Tibial artery (tissue), 4 donors: ENCODE measurements around the gene CSRNP3.

Experiments used
- DNase-seq, 2 donors: peaks; one replicate each; pipeline ENCODE4 v3.0.0-alpha.2; 2019
- H3K27ac ChIP-seq, 2 donors: fragments of 200-600 bp; sonication (generic) in 1 of 2; 1 replicate in 1 of 2; 2 replicates in 1 of 2; pipeline ENCODE4 v1.5.1; 2018 to 2019; ENCODE audit warnings: mild to moderate bottlenecking in 1 of 2
- H3K27me3 ChIP-seq, 2 donors: fragments of 200-600 bp; sonication (generic) in 1 of 2; one replicate each; pipeline versions ENCODE4 v1.5.1 to v1.6.0; 2016 to 2019
- H3K36me3 ChIP-seq, 3 donors: fragments of 200-600 bp; sonication (generic) in 2 of 3; one replicate each; pipeline ENCODE4 v1.5.1; 2016 to 2019; ENCODE audit warnings: mild to moderate bottlenecking in 2 of 3
- H3K4me1 ChIP-seq, 4 donors: fragments of 200-600 bp; sonication (generic) in 2 of 4; 1 replicate in 3 of 4; 2 replicates in 1 of 4; pipeline ENCODE4 v1.5.1; 2016 to 2019
- H3K4me3 ChIP-seq, 2 donors: fragments of 200-600 bp; sonication (generic) in 1 of 2; 1 replicate in 1 of 2; 2 replicates in 1 of 2; pipeline ENCODE4 v1.5.1; 2018 to 2019; ENCODE audit warnings: mild to moderate bottlenecking in 2 of 2
- H3K9me3 ChIP-seq, 3 donors: fragments of 200-600 bp; sonication (generic) in 1 of 3; one replicate each; pipeline ENCODE4 v1.5.1; 2016 to 2019
- intact Hi-C: fragments of 100-400 bp; cut with DNase I; formaldehyde crosslinking; loops from one replicate; pipeline ENCODE4 v1.15.0; 2023; ENCODE audit warnings: low total_unique reads
- TF ChIP-seq, protein P1 (sequence below), 2 experiments: fragments of 200-600 bp in 1 of 2; fragments of 450-650 bp in 1 of 2; IDR thresholded peaks; one replicate each; pipeline ENCODE4 v1.5.1; 2017 to 2019; ENCODE audit warnings: antibody characterized with exemption in 2 of 2, mild to moderate bottlenecking in 1 of 2, moderate library complexity in 1 of 2

The CSRNP3 gene

DNA sequence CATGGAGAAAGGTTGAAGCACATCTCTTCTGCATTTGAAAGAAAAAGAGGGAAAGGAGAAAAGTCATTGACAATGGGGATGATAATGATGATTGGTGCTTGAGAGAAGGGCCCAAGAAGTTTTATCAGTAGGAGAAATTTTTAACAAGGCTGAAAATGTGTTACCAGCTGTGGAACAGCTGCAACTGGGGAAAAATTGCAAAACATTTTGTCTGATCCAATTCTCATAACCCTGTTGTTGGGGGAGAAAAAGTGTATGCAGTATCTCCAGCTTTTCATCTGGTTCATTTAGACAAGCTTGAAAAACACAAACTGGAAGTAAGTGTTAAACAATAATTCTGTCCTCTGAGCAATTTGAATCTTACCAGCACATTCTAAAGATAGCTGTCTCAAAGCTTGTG is 92.7 kb downstream of the CSRNP3 start:
- Histone ChIP-seq H3K9me3 (no peaks in the 10 kb centered on the region), H3K27ac (no peak overlapping the region), H3K4me1 (no peaks in the 10 kb centered on the region), H3K36me3 (no peaks in the 10 kb centered on the region), H3K4me3 (no peak overlapping the region), H3K27me3 (no peaks in the 10 kb centered on the region)
- intact Hi-C loops = no loop called here
- TF ChIP-seq, protein P1, sequence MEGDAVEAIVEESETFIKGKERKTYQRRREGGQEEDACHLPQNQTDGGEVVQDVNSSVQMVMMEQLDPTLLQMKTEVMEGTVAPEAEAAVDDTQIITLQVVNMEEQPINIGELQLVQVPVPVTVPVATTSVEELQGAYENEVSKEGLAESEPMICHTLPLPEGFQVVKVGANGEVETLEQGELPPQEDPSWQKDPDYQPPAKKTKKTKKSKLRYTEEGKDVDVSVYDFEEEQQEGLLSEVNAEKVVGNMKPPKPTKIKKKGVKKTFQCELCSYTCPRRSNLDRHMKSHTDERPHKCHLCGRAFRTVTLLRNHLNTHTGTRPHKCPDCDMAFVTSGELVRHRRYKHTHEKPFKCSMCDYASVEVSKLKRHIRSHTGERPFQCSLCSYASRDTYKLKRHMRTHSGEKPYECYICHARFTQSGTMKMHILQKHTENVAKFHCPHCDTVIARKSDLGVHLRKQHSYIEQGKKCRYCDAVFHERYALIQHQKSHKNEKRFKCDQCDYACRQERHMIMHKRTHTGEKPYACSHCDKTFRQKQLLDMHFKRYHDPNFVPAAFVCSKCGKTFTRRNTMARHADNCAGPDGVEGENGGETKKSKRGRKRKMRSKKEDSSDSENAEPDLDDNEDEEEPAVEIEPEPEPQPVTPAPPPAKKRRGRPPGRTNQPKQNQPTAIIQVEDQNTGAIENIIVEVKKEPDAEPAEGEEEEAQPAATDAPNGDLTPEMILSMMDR (IDR thresholded peaks at IDR 0.05) = no peak
- no peak for DNase-seq

DNA sequence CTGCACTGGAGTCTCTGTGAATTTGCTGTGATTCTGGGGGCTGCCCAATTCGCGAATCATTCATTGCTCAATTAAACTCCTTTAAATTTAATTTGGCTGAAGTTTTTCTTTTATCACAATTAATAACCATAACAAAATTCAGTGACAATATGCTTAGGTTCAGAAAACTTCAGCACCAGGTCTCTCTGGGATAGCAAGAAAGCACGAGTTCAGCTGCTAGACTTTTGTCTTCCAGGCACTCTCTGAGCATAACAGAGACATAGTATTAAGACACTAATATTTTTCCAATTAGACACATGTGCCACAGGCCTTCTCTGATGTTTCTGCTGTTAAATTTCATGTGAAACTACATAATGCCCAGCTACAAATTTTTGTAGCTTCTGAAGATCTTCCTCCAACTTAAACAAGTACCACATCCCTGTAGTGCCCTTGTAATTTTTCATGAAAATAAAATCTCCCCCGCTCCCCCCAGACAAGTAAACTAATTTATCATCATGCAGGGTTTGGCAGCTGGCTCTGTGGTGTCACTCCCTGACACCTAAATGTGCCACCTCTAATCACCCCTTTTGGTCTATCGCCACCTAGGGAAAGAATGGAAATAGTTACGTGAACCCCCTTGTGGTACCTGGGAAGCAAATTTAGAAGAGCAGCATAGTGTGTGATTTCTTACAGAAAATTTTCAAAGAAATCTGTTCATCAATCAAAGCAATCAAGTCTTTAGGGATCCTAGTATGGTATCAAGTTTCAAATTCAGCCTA is 94.1 kb downstream of the CSRNP3 start:
- no peak for DNase-seq

DNA sequence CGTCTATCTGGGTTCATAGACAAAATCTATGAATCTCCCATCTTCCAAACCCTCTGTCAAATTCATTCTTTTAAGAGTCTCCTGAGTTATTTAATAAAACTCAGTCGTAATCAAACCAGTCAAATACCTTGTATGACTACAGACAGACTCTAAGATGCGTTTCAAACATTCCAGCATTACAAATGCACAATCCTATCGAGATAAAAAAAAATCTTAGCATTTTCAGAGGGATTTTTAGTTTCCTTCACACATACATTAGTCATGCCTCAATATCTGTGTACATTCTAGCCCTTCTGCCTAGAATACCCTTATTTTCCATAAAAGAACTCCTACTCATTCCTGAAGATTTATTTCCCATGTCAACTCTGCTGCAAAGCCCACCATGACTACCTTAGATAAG is 96.5 kb downstream of the CSRNP3 start:
- H3K36me3 ChIP-seq = no peaks in the 10 kb centered on the region
- H3K4me1 ChIP-seq = no peaks in the 10 kb centered on the region
- H3K27ac ChIP-seq = no peak overlapping the region
- DNase-seq = no peak
- intact Hi-C loops = no loop called here
- H3K4me3 ChIP-seq = no peak overlapping the region
- H3K9me3 ChIP-seq = no peaks in the 10 kb centered on the region
- TF ChIP-seq, protein P1 (IDR thresholded peaks at IDR 0.05) = no peak
- no peaks in the 10 kb centered on the region for H3K27me3 ChIP-seq

More for the DNA sequence above, 94.1 kb downstream of the CSRNP3 start:
- Histone ChIP-seq H3K27ac (no peak overlapping the region), H3K36me3 (no peaks in the 10 kb centered on the region), H3K4me3 (no peak overlapping the region), H3K27me3 (no peaks in the 10 kb centered on the region), H3K9me3 (no peaks in the 10 kb centered on the region), H3K4me1 (no peaks in the 10 kb centered on the region)
- TF ChIP-seq, protein P1 (IDR thresholded peaks at IDR 0.05) = no peak
- intact Hi-C loops = no loop called here

DNA sequence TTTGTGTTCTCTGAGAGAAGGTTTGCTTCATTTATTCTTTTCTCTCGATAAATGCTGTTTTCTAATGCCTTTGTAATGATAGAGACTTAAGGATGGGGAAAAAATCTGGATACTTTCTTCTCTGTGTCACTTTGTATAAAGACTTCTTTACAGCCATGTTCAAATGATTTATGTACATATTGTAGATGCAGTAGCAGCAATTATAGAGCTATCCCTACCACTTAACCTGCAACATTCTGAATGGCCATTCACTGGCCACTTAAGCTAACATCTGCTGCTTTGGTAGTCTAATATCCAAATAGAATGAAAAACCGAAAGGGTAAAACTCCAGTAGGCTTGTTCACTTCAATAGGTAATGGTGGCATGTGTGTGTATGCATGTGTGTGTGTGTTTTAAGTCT is 97.8 kb downstream of the CSRNP3 start:
- Histone ChIP-seq H3K4me1 (no peaks in the 10 kb centered on the region), H3K27ac (no peak overlapping the region), H3K9me3 (no peaks in the 10 kb centered on the region), H3K4me3 (no peak overlapping the region), H3K27me3 (no peaks in the 10 kb centered on the region), H3K36me3 (no peaks in the 10 kb centered on the region)
- DNase-seq = no peak
- intact Hi-C loops = no loop called here
- TF ChIP-seq, protein P1 (IDR thresholded peaks at IDR 0.05) = no peak

DNA sequence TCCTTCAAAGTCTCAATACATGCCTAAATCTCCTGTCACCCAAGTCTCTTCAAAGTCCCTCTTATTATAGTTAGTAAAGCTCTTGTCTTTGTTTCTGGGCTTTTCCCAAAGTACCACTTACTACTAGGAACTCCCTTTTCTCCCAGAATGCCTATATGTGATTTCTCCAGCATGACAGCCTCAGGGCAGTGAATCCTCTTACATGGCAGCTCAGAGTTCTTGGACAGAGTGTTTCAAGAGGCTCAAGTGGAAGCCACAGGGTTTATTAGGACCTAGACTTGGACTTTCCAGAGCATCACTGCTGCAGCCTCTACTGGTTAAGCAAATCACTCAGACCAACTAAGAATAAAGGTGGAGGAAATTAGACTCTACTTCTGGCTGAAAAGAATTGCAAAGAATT is 98.9 kb downstream of the CSRNP3 start:
- TF ChIP-seq, protein P1 (IDR thresholded peaks at IDR 0.05) = no peak
- H3K36me3 ChIP-seq = no peaks in the 10 kb centered on the region
- H3K9me3 ChIP-seq = no peaks in the 10 kb centered on the region
- H3K27ac ChIP-seq = no peak overlapping the region
- no peak for DNase-seq
- peaks cover 0 to under 1% (median 0%) of the 10 kb centered on the region in 4 donors for H3K4me1 ChIP-seq
- H3K27me3 ChIP-seq = no peaks in the 10 kb centered on the region
- H3K4me3 ChIP-seq = no peak overlapping the region
- intact Hi-C loops = no loop called here
